Measurements from ENCODE around the gene MN1. TPM values are rescaled to one million over a fixed set of nuclear protein-coding genes. Genes with fewer than 3 reads are reported as not detected.

MN1 gene
- total RNA-seq, 1 donor from 2014 or later: 145 TPM

GRCh38 chr22:27785831-27786230 lies 15.7 kb downstream of the MN1 start:
- peaks cover 53% of the 10 kb centered on the region for H3K36me3 Mint-ChIP-seq (ENCODE audit: unreplicated experiment)
- TF ChIP-seq, protein P1, sequence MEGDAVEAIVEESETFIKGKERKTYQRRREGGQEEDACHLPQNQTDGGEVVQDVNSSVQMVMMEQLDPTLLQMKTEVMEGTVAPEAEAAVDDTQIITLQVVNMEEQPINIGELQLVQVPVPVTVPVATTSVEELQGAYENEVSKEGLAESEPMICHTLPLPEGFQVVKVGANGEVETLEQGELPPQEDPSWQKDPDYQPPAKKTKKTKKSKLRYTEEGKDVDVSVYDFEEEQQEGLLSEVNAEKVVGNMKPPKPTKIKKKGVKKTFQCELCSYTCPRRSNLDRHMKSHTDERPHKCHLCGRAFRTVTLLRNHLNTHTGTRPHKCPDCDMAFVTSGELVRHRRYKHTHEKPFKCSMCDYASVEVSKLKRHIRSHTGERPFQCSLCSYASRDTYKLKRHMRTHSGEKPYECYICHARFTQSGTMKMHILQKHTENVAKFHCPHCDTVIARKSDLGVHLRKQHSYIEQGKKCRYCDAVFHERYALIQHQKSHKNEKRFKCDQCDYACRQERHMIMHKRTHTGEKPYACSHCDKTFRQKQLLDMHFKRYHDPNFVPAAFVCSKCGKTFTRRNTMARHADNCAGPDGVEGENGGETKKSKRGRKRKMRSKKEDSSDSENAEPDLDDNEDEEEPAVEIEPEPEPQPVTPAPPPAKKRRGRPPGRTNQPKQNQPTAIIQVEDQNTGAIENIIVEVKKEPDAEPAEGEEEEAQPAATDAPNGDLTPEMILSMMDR (IDR thresholded peaks at IDR 0.05): no peak
- H3K27me3 Mint-ChIP-seq (ENCODE audit: unreplicated experiment): no peaks in the 10 kb centered on the region
- peak overlapping the region; percentile 67 for H3K27ac Mint-ChIP-seq (ENCODE audit: unreplicated experiment)
- no peak overlapping the region for H3K4me3 Mint-ChIP-seq (ENCODE audit: unreplicated experiment)
- no peaks in the 10 kb centered on the region for H3K9me3 Mint-ChIP-seq (ENCODE audit: unreplicated experiment)
- H3K4me1 Mint-ChIP-seq (ENCODE audit: unreplicated experiment): peaks cover 84% of the 10 kb centered on the region
- no peak for DNase-seq (ENCODE audit: extremely low spot score, unreplicated experiment)

DNA sequence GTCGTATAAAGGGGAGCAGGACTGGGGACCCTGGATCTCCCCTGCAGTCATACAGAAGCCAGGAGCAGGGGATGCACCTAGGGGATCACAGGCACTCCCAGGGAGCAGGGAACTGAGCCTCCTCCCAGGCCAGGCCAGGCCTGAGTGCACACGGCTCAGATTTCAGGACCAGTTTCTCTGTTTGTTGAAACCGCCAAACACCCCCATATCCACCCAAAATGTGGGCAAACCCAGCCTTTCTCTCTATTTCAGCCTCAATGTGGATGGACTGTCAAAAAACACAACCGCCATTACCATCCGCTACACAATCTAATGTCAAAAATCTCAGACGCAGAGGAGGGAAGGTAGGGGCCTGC lies 17.5 kb downstream of the MN1 start:
- H3K27me3 Mint-ChIP-seq (ENCODE audit: unreplicated experiment): no peaks in the 10 kb centered on the region
- TF ChIP-seq, protein P1 (IDR thresholded peaks at IDR 0.05): no peak
- H3K4me3 Mint-ChIP-seq (ENCODE audit: unreplicated experiment): peak overlapping the region; percentile 44
- H3K27ac Mint-ChIP-seq (ENCODE audit: unreplicated experiment): peak overlapping the region; percentile 70
- DNase-seq (ENCODE audit: extremely low spot score, unreplicated experiment): no peak
- peaks cover 51% of the 10 kb centered on the region for H3K36me3 Mint-ChIP-seq (ENCODE audit: unreplicated experiment)
- peaks cover 84% of the 10 kb centered on the region for H3K4me1 Mint-ChIP-seq (ENCODE audit: unreplicated experiment)
- H3K9me3 Mint-ChIP-seq (ENCODE audit: unreplicated experiment): no peaks in the 10 kb centered on the region

- no peak for DNase-seq (ENCODE audit: extremely low spot score, unreplicated experiment)
- H3K4me1 Mint-ChIP-seq (ENCODE audit: unreplicated experiment): peaks cover 81% of the 10 kb centered on the region
- peaks cover 47% of the 10 kb centered on the region for H3K36me3 Mint-ChIP-seq (ENCODE audit: unreplicated experiment)
- peak overlapping the region; percentile 70 for H3K27ac Mint-ChIP-seq (ENCODE audit: unreplicated experiment)
- no peaks in the 10 kb centered on the region for H3K9me3 Mint-ChIP-seq (ENCODE audit: unreplicated experiment)
- H3K4me3 Mint-ChIP-seq (ENCODE audit: unreplicated experiment): no peak overlapping the region
- no peaks in the 10 kb centered on the region for H3K27me3 Mint-ChIP-seq (ENCODE audit: unreplicated experiment)
- TF ChIP-seq, protein P1 (IDR thresholded peaks at IDR 0.05): no peak
Measured at GRCh38 chr22:27783436-27784119, 18.0 kb downstream of the MN1 start.

GRCh38 chr22:27782088-27782487 lies 19.5 kb downstream of the MN1 start:
- Mint-ChIP-seq H3K4me3 (ENCODE audit: unreplicated experiment) (no peak overlapping the region), H3K27me3 (ENCODE audit: unreplicated experiment) (no peaks in the 10 kb centered on the region), H3K9me3 (ENCODE audit: unreplicated experiment) (no peaks in the 10 kb centered on the region), H3K27ac (ENCODE audit: unreplicated experiment) (peak overlapping the region; percentile 57), H3K4me1 (ENCODE audit: unreplicated experiment) (peaks cover 80% of the 10 kb centered on the region), H3K36me3 (ENCODE audit: unreplicated experiment) (peaks cover 50% of the 10 kb centered on the region)
- TF ChIP-seq, protein P1 (IDR thresholded peaks at IDR 0.05): no peak
- DNase-seq (ENCODE audit: extremely low spot score, unreplicated experiment): no peak

DNA sequence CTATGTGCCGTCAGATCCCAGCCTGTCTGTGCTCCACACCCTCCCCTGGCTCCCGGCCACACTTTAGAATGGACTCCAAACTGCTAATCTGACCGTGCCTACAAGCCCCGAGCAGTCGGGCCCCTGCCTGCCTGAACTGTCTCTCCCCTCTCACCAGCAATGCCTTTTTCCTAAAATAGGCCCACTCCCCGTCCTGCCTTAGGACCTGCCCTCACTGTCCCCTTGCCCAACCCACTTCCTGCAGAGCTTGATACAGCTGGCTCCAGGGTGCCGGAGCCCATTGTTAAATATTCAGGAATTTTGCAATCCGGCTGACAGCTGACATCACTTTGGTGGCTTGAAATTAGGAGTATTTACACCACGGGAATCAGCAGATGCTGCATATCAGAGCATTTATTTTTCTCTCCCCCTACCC lies 21.4 kb downstream of the MN1 start:
- DNase-seq (ENCODE audit: extremely low spot score, unreplicated experiment): no peak
- TF ChIP-seq, protein P1 (IDR thresholded peaks at IDR 0.05): no peak
- H3K4me3 Mint-ChIP-seq (ENCODE audit: unreplicated experiment): peak overlapping the region; percentile 10
- H3K36me3 Mint-ChIP-seq (ENCODE audit: unreplicated experiment): peaks cover 41% of the 10 kb centered on the region
- no peaks in the 10 kb centered on the region for H3K27me3 Mint-ChIP-seq (ENCODE audit: unreplicated experiment)
- H3K4me1 Mint-ChIP-seq (ENCODE audit: unreplicated experiment): peaks cover 80% of the 10 kb centered on the region
- peak overlapping the region; percentile 74 for H3K27ac Mint-ChIP-seq (ENCODE audit: unreplicated experiment)
- no peaks in the 10 kb centered on the region for H3K9me3 Mint-ChIP-seq (ENCODE audit: unreplicated experiment)
